Gastrocnemius medialis (tissue), 4 donors: Measurements from ENCODE around the gene TYRO3. TPM values are rescaled to one million over a fixed set of nuclear protein-coding genes. Genes with fewer than 3 reads are reported as not detected.

Experiments
- ATAC-seq, 2 donors: fragments of 150-250 bp; one replicate each; pipeline ENCODE4 v1.9.1; 2016
- DNase-seq, 2 donors: peaks; one replicate each; pipeline ENCODE4 v3.0.0-alpha.2; 2019
- H3K27ac ChIP-seq, 4 donors: fragments of 200-600 bp; sonication (generic); 1 replicate in 1 of 4; 2 replicates in 3 of 4; pipeline ENCODE4 v1.5.1; 2016 to 2018; ENCODE audit warnings: mild to moderate bottlenecking in 2 of 4, moderate library complexity in 1 of 4
- H3K27me3 ChIP-seq, 3 donors: fragments of 200-600 bp; sonication (generic) in 2 of 3; 1 replicate in 1 of 3; 2 replicates in 2 of 3; pipeline versions ENCODE4 v1.5.1 to v1.6.0; 2016 to 2019; ENCODE audit warnings: mild to moderate bottlenecking in 1 of 3, moderate library complexity in 1 of 3
- H3K36me3 ChIP-seq, 2 donors: fragments of 200-600 bp; sonication (generic) in 1 of 2; one replicate each; pipeline ENCODE4 v1.5.1; 2017 to 2018
- H3K4me1 ChIP-seq, 2 donors: fragments of 200-600 bp; sonication (generic) in 1 of 2; one replicate each; pipeline ENCODE4 v1.5.1; 2016 to 2017; ENCODE audit warnings: mild to moderate bottlenecking in 2 of 2
- H3K4me3 ChIP-seq, 4 donors: fragments of 200-600 bp; sonication (generic) in 3 of 4; 1 replicate in 1 of 4; 2 replicates in 3 of 4; pipeline ENCODE4 v1.5.1; 2016 to 2019; ENCODE audit warnings: mild to moderate bottlenecking in 2 of 4
- H3K9me3 ChIP-seq, 3 donors: fragments of 200-600 bp; sonication (generic) in 2 of 3; 1 replicate in 1 of 3; 2 replicates in 2 of 3; pipeline ENCODE4 v1.5.1; 2016 to 2019
- CTCF ChIP-seq, 5 experiments: fragments of 450-650 bp in 3 of 5; fragments of 200-600 bp in 2 of 5; sonication (generic) in 2 of 5; IDR thresholded peaks in 4 of 5; conservative IDR thresholded peaks in 1 of 5; 1 replicate in 4 of 5; 2 replicates in 1 of 5; pipeline ENCODE4 v1.5.1; 2016 to 2019; ENCODE audit warnings: antibody characterized with exemption in 5 of 5, mild to moderate bottlenecking in 3 of 5, moderate library complexity in 3 of 5
- POLR2A ChIP-seq, 2 donors: fragments of 450-650 bp; IDR thresholded peaks; one replicate each; pipeline ENCODE4 v1.6.1; 2017; ENCODE audit warnings: antibody characterized with exemption in 2 of 2, mild to moderate bottlenecking in 2 of 2, moderate library complexity in 2 of 2
- in situ Hi-C, 4 donors: fragments of 200-750 bp; cut with MboI; loops; one replicate each; pipeline versions ENCODE4 v1.15.0 to v1.8.0; 2017; ENCODE audit warnings: low sequenced_read_pairs in 4 of 4
- intact Hi-C: fragments of 100-400 bp; cut with DNase I; formaldehyde crosslinking; loops from one replicate; pipeline ENCODE4 v1.15.1; 2023; ENCODE audit warnings: low total_unique reads
- total RNA-seq, 4 donors: library from RNA; depleted of rRNA; stranded (reverse); fragments of >200 nt; gene quantifications; one replicate each; pipeline versions ENCODE4 v1.1.0 to v1.2.3, GENCODE V29; 2016

The TYRO3 gene
- total RNA-seq = 1 to 10 TPM; 1.6 to 4.4 (median 2.4) TPM

GRCh38 chr15:41558400-41559238 is at the start of gene TYRO3:
Gene TYRO3 (plus strand): TSS chr15:41559212. CDS start chr15:41559258, 46 bp downstream.
- Histone ChIP-seq H3K9me3 (no peaks in the 10 kb centered on the region), H3K27me3 (peaks cover 0 to 6% (median 3%) of the 10 kb centered on the region in 3 donors), H3K4me1 (peaks cover 6 to 14% of the 10 kb centered on the region in 2 donors), H3K4me3 (peak within 1 kb of the TSS; percentile 47 to 70 (median 58)), H3K27ac (peak within 1 kb of the TSS in 3 of 4 donors; percentile 15 to 54 (median 38)), H3K36me3 (no peaks in the 10 kb centered on the region)
- peak; percentile 18 to 33 for TF ChIP-seq POLR2A (IDR thresholded peaks at IDR 0.05)
- TF ChIP-seq CTCF (IDR thresholded peaks at IDR 0.05 in 4 of 5, conservative IDR thresholded peaks at IDR 0.05 in 1 of 5) = no peak
- intact Hi-C loops (loop anchor here (2.0 to 5.0 kb wide), 4 partner anchors 26 to 254 kb away; partner anchors contain the start of gene MGA), in situ Hi-C loops (no loop called here)
- DNase-seq = peak; percentile 23 to 45
- peak; percentile 77 to 78 for ATAC-seq

- no peak for TF ChIP-seq CTCF (IDR thresholded peaks at IDR 0.05 in 4 of 5, conservative IDR thresholded peaks at IDR 0.05 in 1 of 5)
- no peak for TF ChIP-seq POLR2A (IDR thresholded peaks at IDR 0.05)
- ATAC-seq = no peak
- no peaks in the 10 kb centered on the region for H3K36me3 ChIP-seq
These were observed 48.3 kb upstream of the TYRO3 start for GRCh38 chr15:41510728-41511127.

GRCh38 chr15:41511331-41511898 is 47.6 kb upstream of the TYRO3 start:
- Histone ChIP-seq H3K4me3 (no peak overlapping the region), H3K9me3 (no peaks in the 10 kb centered on the region), H3K36me3 (no peaks in the 10 kb centered on the region), H3K27ac (no peak overlapping the region), H3K4me1 (peaks cover 20 to 27% of the 10 kb centered on the region in 2 donors), H3K27me3 (peaks cover 31 to 34% (median 32%) of the 10 kb centered on the region in 3 donors)
- ATAC-seq (no peak), DNase-seq (no peak)
- in situ Hi-C loops (no loop called here), intact Hi-C loops (no loop called here)
- TF ChIP-seq POLR2A (IDR thresholded peaks at IDR 0.05) (no peak), CTCF (IDR thresholded peaks at IDR 0.05 in 4 of 5, conservative IDR thresholded peaks at IDR 0.05 in 1 of 5) (no peak)

More at GRCh38 chr15:41510728-41511127, 48.3 kb upstream of the TYRO3 start:
- no peak overlapping the region for H3K4me3 ChIP-seq
- intact Hi-C loops = no loop called here
- H3K9me3 ChIP-seq = no peaks in the 10 kb centered on the region
- no peak for DNase-seq
- in situ Hi-C loops = no loop called here
- H3K27ac ChIP-seq = no peak overlapping the region
- H3K4me1 ChIP-seq = peaks cover 20 to 27% of the 10 kb centered on the region in 2 donors
- peaks cover 31 to 34% (median 32%) of the 10 kb centered on the region in 3 donors for H3K27me3 ChIP-seq

DNA sequence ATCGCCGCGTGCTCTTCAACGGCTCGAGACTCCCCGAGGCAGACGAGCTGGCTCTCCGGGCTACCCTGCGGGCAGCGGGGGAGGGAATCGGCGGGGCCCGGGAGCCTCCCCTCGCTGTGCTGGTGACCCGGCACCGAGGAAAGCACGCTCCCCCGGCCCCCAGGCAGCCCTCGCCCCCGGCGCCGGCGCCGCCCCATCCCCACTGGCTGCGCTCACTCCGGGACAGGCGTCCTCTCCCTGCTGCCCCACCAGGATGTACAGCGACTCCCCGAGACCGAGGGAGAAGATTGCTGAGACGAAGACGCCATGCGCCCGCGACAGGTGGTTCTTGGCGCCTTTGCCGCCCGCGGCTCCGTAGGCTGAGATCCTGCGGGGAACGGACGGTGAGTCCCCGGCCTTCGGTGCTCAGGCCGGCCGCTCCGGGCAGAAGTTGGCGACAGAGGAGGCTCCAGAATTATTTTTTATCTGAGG is 47.1 kb upstream of the TYRO3 start:
- DNase-seq = no peak
- in situ Hi-C loops (no loop called here), intact Hi-C loops (no loop called here)
- H3K4me3 ChIP-seq = peak overlapping the region in 3 of 4 donors; percentile 43 to 53 (median 47)
- no peak overlapping the region for H3K27ac ChIP-seq
- H3K27me3 ChIP-seq = peaks cover 31 to 34% (median 32%) of the 10 kb centered on the region in 3 donors
- TF ChIP-seq POLR2A (IDR thresholded peaks at IDR 0.05) = no peak
- no peak for TF ChIP-seq CTCF (IDR thresholded peaks at IDR 0.05 in 4 of 5, conservative IDR thresholded peaks at IDR 0.05 in 1 of 5)
- no peaks in the 10 kb centered on the region for H3K9me3 ChIP-seq
- ATAC-seq = no peak
- H3K4me1 ChIP-seq = peaks cover 20 to 27% of the 10 kb centered on the region in 2 donors
- H3K36me3 ChIP-seq = no peaks in the 10 kb centered on the region
